Smooth muscle cell of bladder (primary cell): ENCODE measurements around the gene ZSCAN29. TPM values are rescaled to one million over a fixed set of nuclear protein-coding genes. Genes with fewer than 3 reads are reported as not detected.

ENCODE experiments used
- total RNA-seq: library from RNA; depleted of rRNA; stranded (reverse); fragments of >200 nt; gene quantifications from 2 replicates; pipeline ENCODE4 v1.2.3, GENCODE V29; 2014

ZSCAN29 gene
- 20.2 and 21.1 TPM in 2 replicates for total RNA-seq

GRCh38 chr15:43370975-43371974 lies at the start of gene ZSCAN29, which contains the start of gene TUBGCP4:
TSS of gene ZSCAN29 (minus strand) at chr15:43371043. CDS start at chr15:43369913, 1,130 bp downstream.
TSS of gene TUBGCP4 (plus strand) at chr15:43371101. CDS start at chr15:43371355, 254 bp downstream.

GRCh38 chr15:43329960-43330779 lies 40.7 kb downstream of the ZSCAN29 start, which contains the start of gene LCMT2:
TSS of gene LCMT2 (minus strand) at chr15:43330573. CDS start at chr15:43330489, 84 bp downstream.

Other genes with a start within 250 kb of the ZSCAN29 start
- 9.2 and 11.7 TPM in 2 replicates for gene TMEM62, start 237.5 kb downstream of the ZSCAN29 start, total RNA-seq
- gene CCNDBP1, start 185.6 kb downstream of the ZSCAN29 start, total RNA-seq: 54.5 and 56.8 TPM in 2 replicates
- gene EPB42, start 150.0 kb downstream of the ZSCAN29 start, total RNA-seq: not detected in 2 replicates
- not detected in 2 replicates for gene TGM5, start 104.1 kb downstream of the ZSCAN29 start, total RNA-seq
- gene TGM7, start 68.8 kb downstream of the ZSCAN29 start, total RNA-seq: not detected in 2 replicates
- gene LCMT2, start 40.5 kb downstream of the ZSCAN29 start, total RNA-seq: 5.3 and 7.9 TPM in 2 replicates
- gene TUBGCP4, start 58 bp upstream of the ZSCAN29 start, total RNA-seq: 9.1 and 9.8 TPM in 2 replicates
- gene TP53BP1, start 122.1 kb upstream of the ZSCAN29 start, total RNA-seq: 83.6 and 88.8 TPM in 2 replicates
- gene MAP1A, start 146.6 kb upstream of the ZSCAN29 start, total RNA-seq: 38.8 and 40.8 TPM in 2 replicates
- 8.7 and 14.7 TPM in 2 replicates for gene PPIP5K1, start 219.2 kb upstream of the ZSCAN29 start, total RNA-seq
- not detected in 2 replicates for gene CKMT1B, start 223.0 kb upstream of the ZSCAN29 start, total RNA-seq
- not detected in 2 replicates for gene STRC, start 247.8 kb upstream of the ZSCAN29 start, total RNA-seq